CD4-positive, alpha-beta T cell treated with Interleukin-2 at 100 ng/mL for 4 hours (primary cell): Measurements from ENCODE around the gene HRH3.

Experiments
- DNase-seq: peaks from one replicate; pipeline ENCODE4 v3.0.0-alpha.2; 2020; ENCODE audit warnings: low spot score

Gene HRH3

DNA sequence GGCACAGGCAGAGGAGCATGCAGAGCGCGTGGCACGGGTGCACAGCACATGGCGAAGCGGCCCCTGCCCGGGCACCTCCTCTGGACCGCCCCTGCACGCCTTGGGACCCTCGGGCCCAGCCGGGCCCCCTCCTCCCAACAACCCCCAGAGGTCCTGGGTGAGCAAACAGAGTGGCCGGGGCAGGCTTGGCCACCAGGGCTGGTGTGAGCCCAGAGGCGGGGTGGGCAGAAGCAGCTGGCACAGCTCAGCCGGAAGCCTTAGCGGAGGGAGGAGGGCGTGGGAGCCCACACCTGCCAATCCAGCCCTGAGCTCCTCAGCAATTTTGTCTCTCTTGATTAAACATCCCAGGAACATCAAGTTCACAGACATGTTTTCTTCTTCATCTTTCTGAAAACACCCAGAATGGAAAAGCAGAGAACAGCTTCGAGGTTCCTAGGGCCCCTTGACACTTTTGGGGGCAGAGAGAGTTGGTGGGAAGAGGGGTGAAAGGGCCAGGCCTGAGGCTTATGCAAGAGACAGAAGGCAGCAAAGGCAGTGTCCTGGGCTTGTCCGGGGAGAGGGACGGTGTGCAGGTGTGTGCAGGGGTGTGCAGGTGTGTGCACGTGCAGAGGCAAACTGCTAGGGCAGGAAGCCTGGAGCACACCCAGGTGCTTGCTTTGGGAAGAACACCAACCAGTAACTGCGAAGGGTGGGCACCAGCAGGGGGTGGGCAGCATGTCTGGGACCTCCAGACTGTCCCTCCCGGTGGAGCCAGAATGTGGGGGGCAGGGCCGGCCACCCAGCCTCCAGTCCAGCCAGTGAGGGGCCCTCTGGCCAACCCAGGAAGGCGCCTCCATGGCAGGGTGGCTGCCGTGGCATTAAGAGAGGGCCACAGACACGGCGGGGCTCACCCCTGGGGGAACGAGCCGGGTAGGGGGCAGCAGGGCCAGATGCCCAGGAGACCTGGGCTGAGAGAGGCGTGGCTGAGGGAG is 4.8 kb downstream of the HRH3 start:
- DNase-seq, result no peak

DNA sequence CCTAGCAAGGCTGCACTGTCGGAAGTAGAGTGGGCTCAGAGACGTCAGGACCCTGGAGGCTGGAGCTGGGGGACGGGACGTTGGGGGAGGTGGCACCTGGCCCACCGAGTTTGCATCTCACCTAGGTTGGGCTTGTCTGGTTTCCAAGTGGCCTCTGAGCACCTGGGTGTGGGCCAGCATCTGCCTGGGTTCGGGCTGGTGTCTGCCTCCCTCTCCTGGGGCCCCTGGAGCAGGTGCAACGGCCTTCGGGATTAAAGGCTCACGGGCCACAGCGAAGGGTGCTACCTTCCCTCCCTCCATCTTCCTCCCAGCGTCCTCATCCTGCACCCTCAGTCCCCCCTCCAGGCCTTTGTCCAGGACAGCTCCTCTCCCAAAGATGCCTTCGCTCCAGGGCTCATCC is 6.0 kb downstream of the HRH3 start:
- DNase-seq, result no peak

DNA sequence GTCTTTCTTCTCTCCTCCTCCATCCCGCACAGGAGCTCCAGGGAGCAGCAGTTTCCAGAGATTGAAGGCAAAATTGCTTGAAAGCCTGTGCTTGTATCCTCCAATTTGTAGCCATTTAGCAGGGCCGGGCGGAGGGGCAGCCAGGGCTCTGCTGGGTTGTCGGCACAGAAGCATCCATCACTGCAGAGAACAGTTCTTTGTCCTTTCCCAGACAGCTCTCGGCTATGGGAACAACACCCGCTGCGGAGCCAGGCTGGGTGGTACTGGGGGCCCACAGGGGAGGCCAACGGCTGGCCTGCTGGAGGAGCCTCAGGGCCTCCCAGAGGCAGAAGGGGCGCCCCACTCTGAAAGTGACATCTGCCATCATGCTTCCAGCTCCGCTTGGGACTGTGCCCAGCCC is 7.8 kb downstream of the HRH3 start:
- DNase-seq, result no peak

DNA sequence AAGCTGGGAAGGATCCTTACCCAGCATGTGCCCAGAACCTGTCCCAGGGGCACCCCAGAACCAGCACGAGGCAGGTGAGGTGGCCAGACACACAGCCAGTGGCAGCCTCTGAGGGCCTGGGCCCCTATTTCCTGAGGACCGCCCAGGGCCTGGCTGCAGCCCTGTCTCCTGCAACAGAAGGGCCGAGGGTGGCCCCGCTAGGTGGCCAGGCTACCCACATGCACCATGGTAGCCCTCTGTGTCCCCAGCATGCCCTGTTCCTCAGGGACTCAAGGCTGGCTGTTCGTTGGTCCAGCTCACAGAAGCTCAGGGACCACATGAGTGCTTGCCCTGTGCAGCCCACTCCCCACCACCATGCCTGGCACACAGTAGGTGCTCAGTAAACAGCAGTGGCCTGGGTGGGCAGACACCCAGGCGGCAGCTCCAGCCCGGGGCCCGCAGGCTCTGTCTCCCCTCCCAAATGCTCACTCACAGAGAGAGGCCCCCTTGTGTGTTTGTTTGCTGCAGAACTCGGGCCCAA is 8.2 kb downstream of the HRH3 start:
- DNase-seq, result no peak

DNA sequence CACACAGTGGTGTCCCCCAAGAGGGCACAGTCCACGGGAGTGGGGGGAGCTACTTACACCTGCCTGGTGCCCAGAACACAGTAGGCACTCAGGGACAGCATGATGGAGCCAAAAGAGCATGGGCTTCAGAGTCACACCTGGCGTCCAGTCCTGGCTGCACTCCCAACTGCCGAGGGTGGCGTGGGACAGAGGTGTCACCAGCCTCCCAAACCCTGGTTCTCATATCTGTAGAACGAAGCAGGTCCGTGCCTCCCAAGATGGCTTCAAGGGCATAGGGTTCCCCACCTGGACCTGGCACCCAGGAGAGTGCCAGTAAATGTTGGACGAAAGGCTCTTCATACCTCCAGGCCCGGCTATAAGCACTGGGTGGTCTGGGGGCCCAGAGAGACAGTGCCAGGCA is 8.9 kb downstream of the HRH3 start:
- DNase-seq, result no peak

DNA sequence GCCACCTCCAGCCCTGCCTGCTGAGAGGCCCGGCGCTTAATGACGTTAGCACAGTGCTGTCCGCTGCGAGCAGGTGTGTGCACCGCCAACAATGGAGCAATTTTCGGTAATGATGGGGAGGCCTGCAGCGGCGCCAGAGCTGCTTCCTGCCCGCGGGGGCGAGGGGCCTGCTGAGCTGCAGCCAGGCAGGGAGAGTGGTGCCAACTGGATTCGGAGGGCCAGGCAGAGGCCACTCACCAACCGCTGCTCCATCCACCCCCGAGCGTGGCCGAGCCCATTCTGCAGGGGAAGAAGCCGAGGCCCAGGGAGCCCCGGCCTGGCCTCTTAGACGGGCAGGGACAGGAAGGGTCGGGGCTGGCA is 9.6 kb downstream of the HRH3 start:
- DNase-seq, result no peak

DNA sequence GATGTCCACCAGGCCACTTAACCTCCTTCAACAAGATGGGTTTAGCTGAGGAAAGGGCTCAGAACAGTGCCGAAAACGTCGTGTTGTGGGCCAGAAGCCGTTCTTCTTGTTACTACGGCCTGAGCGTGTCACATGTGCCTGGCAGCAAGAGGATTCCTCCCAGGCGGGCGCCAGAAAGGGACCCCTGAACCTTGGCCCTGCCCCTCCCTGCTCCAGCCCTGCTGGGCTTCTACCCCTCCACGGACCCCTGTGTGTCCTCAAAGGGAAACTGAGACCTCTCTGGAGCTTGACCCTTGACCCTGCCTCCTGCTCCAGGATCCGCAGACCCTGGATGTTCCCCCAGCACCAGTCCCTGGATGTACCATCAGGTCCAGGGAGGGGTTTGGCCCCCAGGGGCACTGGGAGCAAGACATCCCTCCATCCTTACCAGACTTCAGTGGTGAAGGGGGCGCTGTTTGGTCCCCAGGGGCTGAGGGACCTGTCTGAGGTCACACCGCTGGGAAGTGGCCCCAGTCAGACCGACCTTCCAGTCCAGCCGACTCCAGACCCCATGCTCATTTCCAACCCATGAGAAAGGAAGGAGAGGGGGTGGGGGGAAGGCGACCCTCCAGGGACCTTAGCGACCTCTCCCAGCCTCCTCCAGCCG is 10.1 kb downstream of the HRH3 start:
- DNase-seq, result no peak

DNA sequence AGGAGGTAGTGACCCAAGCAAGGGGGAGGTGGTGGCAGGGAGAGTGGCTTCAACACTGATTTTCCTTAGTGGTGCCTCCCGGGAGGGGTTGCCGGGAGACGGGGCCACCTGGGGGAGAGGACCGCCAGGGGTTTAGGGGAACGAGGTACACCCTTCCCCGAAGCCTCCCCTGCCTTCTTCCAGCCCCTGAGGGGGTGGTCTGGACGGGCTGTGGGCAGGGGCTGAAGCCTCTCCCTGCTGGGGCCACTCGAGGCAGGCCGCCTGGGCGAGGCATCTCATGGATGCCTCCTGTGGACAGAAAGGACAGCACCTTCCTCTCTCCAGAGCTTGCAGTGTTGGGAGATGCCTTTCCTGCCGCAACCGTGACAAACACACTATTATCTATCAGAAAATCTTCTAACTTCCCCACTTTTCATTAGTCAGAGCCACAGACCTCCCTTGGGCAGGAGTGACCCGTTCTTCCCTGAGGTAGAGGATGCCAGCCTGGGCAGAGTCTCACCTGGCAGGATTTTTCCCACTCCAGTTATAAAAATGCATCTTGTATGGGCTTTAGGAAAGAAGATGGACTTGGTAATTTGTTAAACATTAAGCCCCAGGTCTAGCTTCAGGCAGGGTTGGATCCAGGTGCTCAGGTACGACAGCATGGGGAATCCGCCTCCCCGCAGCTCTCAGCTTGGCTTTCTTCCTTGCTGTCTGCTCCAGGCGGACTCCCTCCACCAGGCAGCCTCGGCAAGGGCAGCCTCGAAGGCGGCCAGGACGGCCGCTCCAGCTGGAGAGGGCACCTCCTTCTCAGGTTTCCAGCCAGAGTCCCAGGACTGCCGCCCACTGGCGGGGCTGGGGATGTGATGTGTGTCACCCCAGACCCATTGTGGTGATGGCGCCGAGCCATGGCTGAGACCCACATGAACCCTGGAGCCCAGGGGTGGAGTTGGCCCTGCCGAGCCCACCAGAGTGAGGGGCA is 11.0 kb downstream of the HRH3 start:
- DNase-seq, result no peak

DNA sequence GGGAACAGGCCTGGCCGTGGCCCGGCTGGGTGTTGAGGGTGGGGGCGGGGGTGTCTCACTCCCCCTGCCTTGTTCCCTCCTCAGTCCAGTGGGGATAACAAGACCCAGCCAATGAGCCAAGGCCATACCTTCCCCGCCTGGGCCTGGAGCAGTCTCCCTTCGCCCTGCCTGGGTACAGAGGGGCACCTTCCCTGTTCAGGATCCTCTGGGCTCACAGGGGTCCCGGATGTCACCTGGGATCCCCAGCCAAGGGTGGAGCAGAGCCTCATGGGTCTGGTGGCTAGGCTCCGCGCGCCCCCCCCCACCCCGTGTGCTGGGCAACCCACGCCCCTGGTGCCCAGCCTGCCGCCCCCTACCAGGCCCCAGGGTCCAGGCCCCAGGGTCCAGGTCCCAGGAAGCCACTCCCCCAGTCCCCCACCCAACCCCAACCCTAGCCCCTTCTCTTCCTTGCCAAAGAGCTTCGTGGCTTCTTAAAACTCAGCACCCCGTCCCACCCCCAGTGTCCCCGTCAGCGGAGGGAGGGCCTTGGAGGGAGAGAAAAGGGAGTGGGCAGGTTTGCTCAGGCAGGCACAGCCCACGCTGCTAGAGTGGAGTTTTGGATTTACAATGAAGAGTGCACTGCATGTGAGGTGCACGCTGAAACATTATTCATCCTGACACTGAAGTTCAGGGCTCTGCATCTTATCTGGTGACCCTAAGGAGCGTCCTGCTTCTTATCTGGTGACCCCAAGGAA is 11.8 kb downstream of the HRH3 start:
- no peak for DNase-seq

DNA sequence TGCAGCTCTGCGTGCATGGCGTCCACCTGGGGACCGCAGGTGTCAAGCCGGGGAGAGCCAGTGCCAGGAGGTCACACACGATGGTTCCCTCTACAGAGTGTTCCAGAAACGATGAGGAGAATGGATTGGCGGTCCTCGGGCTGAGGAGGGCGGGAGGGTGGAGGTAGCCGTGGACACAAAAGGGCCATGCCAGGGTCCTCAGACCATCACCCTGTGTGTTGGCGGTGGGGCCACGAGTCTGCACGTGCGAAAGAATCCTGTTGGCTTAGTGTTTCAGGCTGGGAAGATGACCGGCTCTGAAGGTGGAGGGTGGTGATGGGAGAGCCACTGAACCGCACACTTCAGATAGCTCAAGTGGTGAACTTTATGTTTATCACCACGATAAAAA is 13.7 kb downstream of the HRH3 start:
- no peak for DNase-seq

DNA sequence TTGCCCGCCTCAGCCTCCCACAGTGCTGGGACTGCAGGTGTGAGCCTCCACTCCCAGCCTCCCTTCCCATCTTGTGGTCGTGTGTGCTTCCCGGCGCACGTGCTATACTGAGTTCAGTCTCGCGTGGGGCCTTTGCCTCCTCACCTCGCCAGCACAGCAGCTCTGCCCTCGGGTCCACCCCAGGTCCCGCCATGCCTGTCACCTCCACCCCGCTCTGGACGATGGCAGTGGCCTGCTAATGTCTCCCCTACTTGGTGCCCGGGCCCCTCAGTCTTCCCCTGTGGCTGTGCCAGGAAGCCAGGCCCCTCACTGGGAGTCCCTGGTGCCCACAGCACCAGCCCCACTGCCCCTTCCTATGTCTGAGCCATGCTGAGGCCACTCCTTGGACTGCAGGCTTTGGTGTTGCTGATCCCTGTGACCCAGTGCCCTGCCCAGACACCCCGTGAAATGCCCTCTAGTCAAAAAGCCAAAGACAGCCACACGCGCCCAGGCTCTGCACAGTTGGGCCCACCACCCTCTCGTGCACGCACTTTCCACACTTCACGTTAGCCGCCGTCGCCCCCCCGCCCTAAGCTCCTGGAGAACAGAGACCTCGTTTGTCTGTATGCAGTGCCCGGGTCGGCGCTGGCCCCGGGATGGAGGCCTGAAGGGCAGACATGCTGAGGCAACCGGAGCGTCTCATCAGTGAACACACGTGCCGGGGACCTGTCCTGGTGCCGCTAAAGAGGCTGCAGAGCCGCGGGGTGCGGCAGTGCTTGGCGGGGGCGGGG is 14.3 kb downstream of the HRH3 start:
- DNase-seq, result no peak

DNA sequence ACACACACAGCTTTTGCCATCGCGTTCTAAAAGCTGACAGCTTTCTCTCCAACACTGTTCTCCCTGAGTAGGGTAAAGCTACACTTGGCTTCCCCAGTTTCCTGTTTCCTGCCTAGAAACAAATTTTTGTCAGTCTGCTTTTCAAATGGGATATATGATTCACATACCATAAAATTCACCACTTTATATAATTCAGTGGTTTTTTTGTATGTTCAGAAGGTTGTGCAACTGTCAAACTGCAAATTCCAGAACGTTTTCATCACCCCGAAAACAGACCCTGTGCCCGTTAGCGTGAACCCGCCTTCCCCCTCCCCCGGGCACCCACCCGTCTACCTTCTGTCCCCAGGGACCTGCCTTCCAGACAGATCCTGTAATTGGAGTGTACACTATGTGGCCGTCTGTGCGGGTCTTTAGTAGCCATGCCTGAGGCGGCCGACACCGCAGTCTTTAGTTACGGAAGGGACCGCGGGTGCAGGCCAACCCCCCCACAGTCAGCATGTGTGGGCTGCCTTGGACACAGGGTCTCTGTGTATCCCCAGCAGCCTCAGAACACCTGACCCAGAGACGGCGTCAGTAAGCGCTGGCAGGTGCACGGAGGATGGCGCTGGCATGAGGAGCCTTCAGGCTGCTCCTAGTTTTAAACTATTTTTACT is 16.6 kb downstream of the HRH3 start:
- no peak for DNase-seq

DNA sequence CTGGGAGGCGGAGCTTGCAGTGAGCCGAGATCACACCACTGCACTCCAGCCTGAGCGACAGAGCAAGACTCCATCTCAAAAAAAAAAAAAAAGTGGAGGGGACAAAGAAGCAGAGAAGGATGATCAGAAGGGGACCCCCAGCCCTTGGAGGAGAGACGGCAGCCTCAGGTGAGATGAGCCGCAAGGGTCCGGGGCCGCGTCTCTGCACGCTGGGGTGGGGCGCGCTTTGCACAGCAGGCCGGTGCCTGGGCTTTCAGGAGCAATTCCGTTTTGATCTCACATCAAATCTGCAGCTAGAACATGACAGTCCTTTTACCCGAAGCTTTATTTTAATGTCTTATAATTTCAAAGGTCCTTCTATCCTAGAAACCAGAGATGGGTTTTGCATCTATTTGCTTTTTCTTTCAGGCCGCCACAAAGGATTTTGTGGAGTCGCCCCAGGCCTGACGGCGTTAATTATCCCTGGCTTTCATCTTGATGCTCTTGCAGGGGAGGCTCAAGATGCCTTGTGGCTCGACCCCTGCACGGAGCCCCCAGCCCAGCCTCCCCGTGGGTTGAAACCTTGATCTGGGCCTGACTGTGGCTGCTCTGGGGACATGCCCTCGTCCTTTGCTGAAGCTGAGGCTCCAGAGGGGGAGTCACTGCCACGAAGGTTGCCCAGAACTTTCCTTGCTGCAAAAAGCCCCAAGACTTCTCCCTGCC is 17.3 kb downstream of the HRH3 start:
- DNase-seq, result no peak

DNA sequence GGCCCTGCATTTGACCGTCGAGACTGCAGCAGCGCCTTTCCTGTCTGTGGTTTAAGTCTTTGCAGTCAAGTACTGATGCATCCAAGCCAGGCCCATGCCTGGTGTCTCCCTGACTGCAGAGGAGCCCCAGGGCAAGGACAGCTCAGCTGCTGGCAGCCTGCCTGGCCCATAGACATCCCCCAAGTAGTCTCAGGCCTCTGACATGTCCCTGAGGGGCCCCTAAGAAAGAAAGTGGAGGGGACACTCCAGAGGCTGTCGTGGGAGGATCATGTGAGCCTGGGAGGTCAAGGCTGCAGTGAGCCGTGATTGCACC is 18.0 kb downstream of the HRH3 start:
- DNase-seq, result no peak

DNA sequence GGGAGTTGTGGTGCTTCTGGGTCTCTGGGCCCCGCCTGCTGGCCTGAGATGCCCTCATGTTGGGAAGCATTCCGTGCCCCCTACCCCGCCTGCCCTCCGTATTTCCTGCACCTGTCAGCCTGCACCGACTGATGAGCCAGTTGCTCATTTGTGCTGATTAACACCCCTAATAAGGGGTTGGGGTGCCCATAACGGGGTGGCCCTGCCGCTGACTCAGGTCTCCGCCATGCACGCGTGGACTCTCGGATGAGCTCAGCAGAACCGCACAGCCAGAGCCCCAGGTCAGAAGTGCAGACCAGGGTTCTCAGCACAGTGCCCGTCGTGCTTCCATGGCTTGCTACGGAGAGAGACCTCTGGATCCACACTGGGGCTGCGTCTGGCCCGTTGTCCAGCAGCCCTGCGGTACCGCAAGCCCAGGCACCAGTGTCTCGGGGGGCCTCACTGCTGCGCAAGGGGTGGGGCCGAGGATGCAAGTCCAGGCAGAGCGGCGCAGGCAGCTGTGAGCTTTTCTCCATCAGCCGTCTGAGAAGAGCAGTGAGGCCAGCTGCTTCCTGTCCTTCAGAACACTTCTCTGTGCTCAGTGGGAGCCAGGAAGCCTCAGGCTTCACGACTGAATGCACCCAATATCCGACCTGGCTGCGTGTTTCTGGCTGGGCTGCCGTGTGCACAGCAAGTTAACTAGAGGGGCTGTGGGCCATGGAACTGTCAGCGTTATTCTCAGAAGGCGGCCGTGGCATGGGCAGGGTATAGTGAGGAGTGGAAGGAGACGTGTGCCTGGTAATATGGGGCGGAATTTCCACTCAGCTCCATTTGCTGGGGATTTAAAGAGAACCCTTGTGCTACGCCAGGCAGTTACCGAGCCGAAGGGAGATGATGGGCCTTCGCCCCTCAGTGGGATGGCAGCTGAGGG is 18.6 kb downstream of the HRH3 start:
- no peak for DNase-seq

DNA sequence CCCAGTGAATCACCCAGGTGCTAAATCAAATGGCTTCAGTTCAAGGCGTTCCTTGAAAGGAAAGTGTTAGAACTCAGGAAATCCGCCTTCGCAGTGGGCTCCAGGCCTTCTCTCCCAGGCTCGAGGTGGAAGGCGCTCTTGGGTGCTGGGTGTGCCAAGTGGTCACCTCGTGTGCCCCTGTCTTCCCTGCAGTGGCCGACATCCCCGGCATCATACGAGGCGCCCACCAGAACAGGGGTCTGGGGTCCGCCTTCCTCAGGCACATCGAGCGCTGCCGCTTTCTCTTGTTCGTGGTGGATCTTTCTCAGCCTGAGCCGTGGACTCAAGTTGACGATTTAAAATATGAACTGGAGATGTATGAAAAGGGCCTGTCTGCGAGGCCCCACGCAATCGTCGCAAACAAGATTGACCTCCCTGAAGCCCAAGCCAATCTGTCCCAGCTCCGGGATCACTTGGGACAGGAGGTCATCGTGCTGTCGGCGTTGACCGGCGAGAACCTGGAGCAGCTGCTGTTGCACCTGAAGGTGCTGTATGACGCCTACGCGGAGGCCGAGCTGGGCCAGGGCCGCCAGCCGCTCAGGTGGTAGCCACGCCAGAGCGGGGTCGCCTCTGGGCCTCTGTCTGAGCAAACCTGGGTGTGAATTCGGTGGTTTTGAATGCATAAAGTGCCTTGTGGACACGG is 19.4 kb downstream of the HRH3 start:
- no peak for DNase-seq

DNA sequence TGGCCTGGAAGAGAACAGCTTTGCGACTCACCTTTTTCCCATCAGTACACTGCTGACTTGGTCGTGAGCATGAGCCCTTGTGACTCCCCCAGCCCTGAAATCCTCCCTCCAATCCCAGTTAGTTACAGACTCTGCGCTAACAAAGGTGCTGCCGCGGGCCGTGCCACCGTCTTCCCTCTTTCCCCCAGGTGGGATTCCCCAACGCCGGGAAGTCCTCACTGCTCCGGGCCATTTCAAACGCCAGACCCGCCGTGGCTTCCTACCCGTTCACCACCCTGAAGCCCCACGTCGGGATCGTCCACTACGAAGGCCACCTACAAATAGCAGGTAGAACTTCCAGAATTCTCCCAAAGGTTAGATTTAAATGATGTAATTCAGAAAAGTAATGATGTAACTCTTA is 21.1 kb downstream of the HRH3 start:
- DNase-seq, result no peak

DNA sequence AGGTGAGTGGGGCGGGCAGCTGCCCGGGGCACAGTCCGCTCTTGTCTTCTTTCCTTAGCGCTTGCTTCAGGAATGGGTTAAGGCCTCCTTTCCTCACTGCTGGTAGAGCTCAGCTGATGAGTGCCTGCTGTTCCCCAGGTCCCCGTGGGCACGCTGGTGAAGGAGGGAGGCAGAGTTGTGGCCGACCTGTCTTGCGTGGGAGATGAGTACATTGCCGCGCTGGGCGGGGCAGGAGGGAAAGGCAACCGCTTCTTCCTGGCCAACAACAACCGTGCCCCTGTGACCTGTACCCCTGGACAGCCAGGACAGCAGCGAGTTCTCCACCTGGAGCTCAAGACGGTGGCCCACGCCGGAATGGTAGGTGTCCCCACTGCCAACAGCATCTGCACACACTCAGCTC is 21.6 kb downstream of the HRH3 start:
- no peak for DNase-seq
